ELR (cell line): ENCODE data around the gene FRAT1.
A peak's percentile ranks its signal among the peaks of the same experiment; 100 is the strongest.
"Not testable (repeated sequence)": the region's sequence is repeated elsewhere in the genome, so short reads cannot be mapped to it uniquely, and the experiment has no call there.

Experiments
- DNase-seq: peaks from one replicate; pipeline ENCODE4 v3.0.0-alpha.2; 2015; ENCODE audit warnings: low read depth

FRAT1 gene

GRCh38 chr10:97334370-97335175, 15.5 kb downstream of the FRAT1 start, which contains the start of gene FRAT2:
Gene FRAT2 (minus strand): TSS chr10:97334729. CDS start chr10:97334572, 157 bp downstream.
- DNase-seq = peak; percentile 91

DNA sequence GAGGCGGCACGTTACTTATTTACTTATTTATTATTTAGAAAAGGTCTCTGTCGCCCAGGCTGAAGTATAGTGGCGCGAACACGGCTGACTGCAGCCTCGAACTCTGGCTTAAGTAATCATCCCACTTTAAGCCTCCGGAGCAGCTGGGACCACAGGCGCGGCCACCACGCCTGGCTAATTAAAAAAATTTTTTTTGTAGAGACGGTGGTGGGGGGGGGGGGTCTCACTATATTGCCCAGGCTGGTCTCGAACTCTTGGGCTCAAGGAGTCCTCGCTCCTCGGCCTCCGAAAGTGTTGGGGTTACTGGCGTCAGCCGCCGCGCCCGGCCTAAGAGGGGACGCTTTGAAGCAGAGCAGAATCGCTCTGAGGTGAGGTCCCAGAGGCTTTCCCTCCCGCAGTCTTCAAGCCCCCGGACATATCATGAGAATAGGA, 16.1 kb downstream of the FRAT1 start:
- no peak for DNase-seq

DNA sequence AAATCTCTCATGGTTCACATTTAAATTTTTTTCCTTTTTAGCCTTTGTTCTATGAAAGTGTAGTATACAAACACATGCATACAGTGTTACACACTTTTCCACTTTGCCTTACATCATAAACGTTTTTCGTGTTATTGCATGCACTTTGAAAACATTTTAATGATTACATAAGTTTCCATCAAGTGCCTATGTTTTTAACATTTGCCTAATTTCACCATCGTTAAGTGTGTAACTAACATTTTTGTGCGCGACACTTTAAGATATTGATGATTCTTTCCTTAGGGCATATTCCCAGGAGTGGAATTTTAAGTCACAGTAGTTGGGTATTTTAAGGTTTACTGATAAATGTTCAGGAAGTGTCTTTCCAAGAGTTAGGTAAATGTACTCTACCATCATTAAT, 16.9 kb downstream of the FRAT1 start:
- no peak for DNase-seq

DNA sequence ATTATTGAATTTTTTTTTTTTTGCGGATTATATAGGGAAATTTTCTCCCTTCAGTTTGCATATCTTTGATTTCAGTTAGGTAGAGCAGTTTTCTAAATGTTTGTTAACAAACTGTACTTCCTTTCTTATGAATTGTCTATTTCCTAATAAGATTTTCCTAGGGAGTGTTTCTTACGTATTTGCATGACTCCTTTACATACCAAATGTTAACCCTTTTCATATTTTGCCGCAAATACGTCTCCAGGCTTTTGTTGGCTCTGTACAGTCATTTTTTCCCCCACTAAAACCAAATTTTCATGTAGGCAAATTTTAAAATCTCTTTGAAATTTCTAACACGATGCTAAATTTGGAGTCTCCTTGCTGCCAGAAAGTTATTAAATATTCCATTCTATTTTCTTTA, 17.4 kb downstream of the FRAT1 start:
- no peak for DNase-seq

GRCh38 chr10:97336942-97337831, 18.1 kb downstream of the FRAT1 start:
- no peak for DNase-seq

- DNase-seq = no peak
Observed at GRCh38 chr10:97338041-97338440, 19.0 kb downstream of the FRAT1 start.

DNA sequence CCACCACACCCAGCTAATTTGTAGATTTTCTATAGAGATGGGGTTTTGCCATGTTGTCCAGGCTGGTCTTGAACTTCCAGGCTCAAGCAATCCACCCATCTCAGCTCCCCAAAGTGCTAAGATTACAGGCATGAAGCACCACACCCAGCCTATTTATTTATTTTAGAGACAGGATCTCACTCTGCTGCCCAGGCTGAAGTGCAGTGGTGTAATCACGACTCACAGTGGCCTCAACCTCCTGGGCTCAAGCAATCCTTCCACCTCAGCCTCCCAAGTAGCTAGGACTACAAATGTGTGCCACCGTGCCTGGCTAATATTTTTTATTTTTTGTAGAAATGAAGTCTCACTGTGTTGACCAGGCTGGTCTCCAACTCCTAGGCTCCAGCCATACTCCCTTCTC, 22.3 kb downstream of the FRAT1 start:
- DNase-seq = no peak

- DNase-seq = not testable (repeated sequence)
Observed at GRCh38 chr10:97343664-97344063, 24.6 kb downstream of the FRAT1 start.

GRCh38 chr10:97347317-97347716, 28.2 kb downstream of the FRAT1 start:
- no peak for DNase-seq

DNA sequence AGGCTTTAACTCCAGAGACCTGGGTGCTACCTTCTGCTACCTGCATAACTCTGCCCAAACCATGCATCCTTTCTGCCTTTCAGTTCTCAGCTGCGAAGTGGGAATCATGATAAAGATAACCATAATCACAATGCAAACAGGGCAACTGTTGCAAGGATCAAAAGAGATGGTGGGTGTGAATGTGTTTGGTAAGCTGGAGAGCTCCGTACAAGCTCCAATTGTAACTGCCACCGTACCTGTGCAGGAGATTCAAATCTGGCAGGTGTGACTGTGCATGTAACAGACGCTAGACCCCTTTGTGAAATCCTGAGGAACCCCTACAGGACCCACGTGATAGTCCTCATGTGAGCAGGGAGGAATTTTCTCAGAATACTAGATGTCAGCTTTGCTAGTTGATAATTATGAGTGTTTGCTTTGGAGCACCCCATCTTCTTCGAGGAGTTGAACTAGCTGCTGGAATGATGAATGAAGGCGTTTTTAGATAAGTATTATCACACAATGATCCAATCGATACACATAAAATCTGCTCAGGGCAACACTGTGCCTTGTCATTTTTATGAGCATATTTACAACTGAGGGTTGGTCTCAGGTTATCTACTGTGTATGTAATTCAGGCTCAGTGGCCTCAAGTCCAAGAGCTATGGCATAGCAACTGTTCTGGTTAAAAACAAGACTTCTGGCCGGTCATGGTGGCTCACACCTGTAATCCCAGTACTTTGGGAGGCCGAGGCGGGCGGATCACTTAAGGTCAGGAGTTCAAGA, 30.9 kb downstream of the FRAT1 start:
- no peak for DNase-seq

DNA sequence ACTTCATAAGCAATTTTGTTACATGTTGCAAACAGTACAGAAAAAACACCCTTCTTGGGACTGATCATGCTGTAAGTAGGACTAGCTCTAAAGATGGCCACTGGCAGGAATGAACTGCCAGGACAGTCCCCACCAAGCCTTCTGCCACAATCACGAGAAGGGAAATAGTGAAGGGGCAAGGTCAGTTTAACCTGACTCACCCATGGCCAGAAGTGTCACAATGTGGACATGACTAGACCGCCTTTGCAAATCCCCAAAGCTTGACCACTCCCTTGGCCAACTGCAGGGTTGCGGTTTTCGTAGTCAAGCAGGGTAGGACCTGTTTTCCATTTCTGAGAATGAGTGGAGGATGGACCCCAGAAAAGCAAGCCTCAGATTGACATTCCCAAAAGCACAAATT, 34.9 kb downstream of the FRAT1 start:
- DNase-seq = no peak

GRCh38 chr10:97355571-97355975, 36.5 kb downstream of the FRAT1 start:
- no peak for DNase-seq

- DNase-seq = no peak
Observed at GRCh38 chr10:97356318-97356914, 37.3 kb downstream of the FRAT1 start.

GRCh38 chr10:97356918-97357317, 37.8 kb downstream of the FRAT1 start:
- no peak for DNase-seq

GRCh38 chr10:97358349-97358748, 39.3 kb downstream of the FRAT1 start:
- DNase-seq = no peak

DNA sequence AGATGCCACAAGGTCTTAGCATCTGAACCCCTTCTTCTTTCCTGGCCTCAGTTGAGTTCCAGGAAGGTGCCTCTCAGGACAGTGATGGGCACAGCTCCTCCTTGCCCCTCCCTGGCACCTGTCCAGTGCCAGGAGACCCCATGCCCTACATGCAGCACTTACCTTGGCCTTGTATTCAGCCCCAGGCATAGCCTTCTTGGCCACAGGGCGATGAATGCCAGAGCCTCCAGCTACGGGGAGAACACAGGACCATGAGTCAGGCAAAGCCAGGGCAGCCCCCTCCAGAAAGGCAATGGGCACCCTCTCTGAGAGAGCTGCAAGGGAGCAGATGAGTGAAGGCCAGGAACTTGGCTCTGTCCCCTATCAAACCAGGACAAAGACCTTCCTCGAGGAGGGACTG, 39.7 kb downstream of the FRAT1 start:
- no peak for DNase-seq

- DNase-seq = no peak
Observed at GRCh38 chr10:97360705-97361536, 41.9 kb downstream of the FRAT1 start.

DNA sequence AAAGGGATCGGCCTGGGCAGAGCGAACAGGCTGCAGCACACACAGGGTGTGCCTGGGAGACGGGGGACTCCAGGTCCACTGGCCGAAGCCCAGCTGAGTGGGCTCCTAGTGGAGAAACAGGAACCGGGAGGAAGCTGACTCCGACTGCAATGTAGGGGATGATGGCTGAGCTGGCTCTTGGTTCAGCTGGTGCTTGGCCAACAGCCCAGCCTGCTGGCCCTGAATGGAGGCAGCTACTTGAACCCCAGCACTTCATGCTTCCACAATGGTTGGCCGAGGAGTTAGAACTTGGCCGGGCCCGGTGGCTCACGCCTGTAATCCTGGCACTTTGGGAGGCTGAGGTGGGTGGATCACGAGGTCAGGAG, 42.4 kb downstream of the FRAT1 start:
- DNase-seq = no peak

- DNase-seq = no peak
Observed at GRCh38 chr10:97362310-97363033, 43.4 kb downstream of the FRAT1 start.

GRCh38 chr10:97363071-97363470, 44.0 kb downstream of the FRAT1 start:
- no peak for DNase-seq
